ENCODE data around the gene KBTBD12.
A peak's percentile ranks its signal among the peaks of the same experiment; 100 is the strongest.
"Not testable (repeated sequence)": the region's sequence is repeated elsewhere in the genome, so short reads cannot be mapped to it uniquely, and the experiment has no call there.

KBTBD12 gene

DNA sequence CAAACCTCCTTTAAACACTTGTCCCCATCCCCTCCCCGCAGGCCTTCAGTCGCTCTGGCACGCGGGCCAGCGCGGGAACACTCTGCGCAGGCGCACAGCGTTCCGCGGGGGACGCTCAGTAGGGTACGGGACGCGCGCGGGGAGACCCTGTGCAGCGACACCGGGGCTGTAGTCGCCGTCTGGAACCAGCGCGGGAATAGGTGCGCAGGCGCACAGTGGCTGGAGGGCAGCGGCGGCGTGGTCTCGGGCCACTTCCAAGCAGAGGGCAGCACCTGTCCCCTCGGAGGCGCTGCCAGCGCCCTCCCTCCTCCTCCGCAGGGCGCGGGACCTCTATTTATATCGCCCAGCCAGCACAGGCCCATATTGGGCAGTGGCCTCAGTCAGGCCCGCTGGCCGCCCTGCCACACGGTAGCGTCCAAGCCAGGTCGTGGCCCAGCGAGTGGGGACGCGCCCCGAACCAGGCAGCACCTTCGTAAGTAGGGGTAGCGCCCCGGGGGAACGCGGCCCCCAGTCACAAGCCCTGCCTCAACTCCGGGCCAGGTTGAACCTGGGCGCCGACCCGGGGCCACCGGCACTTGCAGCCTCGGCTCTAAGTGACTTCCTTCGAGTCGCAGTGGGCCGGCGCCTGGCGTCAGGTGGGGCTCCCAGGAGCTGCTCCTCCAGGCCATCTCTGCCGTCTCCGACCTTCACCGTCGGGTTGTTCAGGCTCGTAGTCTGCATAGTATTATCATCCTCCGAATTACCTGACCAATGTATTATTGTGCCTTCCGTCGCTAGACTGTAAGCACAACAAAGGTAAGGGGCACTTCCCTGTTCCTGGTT is at the start of gene KBTBD12:
Gene KBTBD12, plus strand, starts transcription at position 118 of the 822 bp plus-strand sequence. CDS start 7,830 bp downstream, outside the sequence.
- no peak for DNase-seq (ENCODE audit: low read depth)

GRCh38 chr3:127865941-127866340 is 49.1 kb upstream of the KBTBD12 start:
- DNase-seq (ENCODE audit: low read depth), result no peak

GRCh38 chr3:127867412-127867811 is 47.6 kb upstream of the KBTBD12 start:
- DNase-seq (ENCODE audit: low read depth), result no peak

GRCh38 chr3:127867986-127868385 is 47.0 kb upstream of the KBTBD12 start:
- no peak for DNase-seq (ENCODE audit: low read depth)

- no peak for DNase-seq (ENCODE audit: low read depth)
Observed at GRCh38 chr3:127870156-127870555, 44.9 kb upstream of the KBTBD12 start.

- not testable (repeated sequence) for DNase-seq (ENCODE audit: low read depth)
Observed at GRCh38 chr3:127874097-127874496, 40.9 kb upstream of the KBTBD12 start.

DNA sequence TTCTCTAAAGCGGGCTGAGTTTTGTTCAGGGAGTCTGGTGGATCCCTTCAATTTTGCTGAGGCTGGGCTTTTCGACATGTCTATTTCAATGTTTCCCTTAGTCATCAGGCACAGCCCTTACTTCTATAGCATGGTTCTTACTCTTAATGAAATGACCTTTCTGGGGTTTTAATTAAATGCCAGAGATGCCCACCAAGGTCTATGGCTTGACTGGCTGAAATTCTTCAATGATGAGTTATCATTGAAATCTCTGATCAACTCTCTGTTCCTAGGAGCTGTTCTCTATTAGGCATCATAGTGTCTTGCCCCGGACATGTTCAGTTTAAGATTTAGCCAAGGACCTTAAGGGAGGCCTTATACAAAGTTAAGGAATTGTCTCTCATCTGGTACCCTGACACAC is 33.4 kb upstream of the KBTBD12 start:
- DNase-seq (ENCODE audit: low read depth), result no peak

GRCh38 chr3:127884041-127884440 is 31.0 kb upstream of the KBTBD12 start:
- DNase-seq (ENCODE audit: low read depth), result no peak

DNA sequence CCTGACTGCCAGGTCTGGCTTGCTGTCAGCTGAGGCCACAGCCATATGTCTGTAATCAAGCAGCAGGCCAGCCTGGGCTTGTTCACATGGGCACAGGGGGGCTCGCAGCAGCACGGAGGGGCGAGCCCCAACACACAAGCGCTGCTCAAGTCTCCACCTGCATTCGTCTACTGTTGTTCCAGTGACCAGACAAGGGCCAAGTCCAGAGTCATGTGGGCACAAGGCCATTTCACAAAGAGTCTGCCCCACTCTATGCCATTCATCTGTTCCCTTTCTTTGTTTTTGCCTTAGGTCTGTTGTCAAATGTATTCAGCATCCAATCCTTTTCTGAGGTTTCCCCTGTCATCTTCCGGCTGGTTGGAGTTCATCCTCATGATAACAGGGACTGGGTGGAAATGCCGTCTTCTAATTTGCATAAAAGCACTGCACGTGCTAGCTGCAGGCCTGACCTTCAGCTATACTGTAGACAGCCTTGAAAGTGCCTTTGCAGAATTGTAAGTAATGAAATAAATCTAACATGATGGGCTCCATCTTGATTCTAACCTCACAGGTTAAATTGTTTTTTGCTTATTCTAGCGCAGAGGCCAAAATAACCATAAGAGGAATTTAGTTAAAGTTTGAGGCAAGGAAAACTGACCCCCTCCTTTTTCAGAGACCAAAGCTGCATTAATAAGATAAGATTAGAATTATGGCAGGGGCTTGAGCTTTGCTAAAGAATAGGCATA is 28.6 kb upstream of the KBTBD12 start:
- no peak for DNase-seq (ENCODE audit: low read depth)

DNA sequence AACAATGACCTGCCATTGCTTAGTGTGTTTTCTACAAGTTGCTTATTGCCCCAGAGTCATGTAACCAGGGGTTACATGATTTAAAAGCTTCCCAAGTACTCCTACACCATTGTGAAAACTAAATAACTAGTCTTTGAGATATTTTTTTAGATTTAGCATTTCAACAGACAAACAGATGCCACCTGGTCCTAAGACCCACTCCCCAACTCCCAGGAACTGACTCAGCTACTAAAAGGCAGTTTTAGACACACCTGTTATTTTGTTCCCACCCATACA is 28.1 kb upstream of the KBTBD12 start:
- DNase-seq (ENCODE audit: low read depth), result no peak

GRCh38 chr3:127887321-127887720 is 27.7 kb upstream of the KBTBD12 start:
- DNase-seq (ENCODE audit: low read depth), result no peak

- no peak for DNase-seq (ENCODE audit: low read depth)
Observed at GRCh38 chr3:127888156-127888555, 26.9 kb upstream of the KBTBD12 start.

- no peak for DNase-seq (ENCODE audit: low read depth)
Observed at GRCh38 chr3:127888564-127889107, 26.4 kb upstream of the KBTBD12 start.

DNA sequence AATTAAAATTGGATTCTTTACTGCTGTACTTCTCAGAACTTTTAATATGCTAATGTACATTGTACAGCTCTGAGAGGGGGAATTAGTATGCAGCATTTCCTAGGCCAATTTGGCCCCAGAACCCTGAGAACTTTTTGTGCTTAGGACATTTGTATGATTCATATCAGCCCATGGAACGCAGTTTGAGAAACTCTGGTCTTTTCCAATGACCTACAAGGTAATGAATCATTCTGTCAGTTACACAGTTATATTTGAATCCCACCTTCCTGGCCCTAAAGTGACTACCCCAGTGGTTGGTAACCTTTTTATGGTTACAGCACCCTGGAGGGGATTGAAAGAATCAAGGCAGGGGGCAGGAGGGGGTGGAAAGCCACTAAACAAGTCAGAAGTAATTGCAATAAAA is 25.6 kb upstream of the KBTBD12 start:
- peak; percentile 18 for DNase-seq (ENCODE audit: low read depth)

- DNase-seq (ENCODE audit: low read depth), result no peak
Observed at GRCh38 chr3:127889976-127890650, 24.9 kb upstream of the KBTBD12 start.

DNA sequence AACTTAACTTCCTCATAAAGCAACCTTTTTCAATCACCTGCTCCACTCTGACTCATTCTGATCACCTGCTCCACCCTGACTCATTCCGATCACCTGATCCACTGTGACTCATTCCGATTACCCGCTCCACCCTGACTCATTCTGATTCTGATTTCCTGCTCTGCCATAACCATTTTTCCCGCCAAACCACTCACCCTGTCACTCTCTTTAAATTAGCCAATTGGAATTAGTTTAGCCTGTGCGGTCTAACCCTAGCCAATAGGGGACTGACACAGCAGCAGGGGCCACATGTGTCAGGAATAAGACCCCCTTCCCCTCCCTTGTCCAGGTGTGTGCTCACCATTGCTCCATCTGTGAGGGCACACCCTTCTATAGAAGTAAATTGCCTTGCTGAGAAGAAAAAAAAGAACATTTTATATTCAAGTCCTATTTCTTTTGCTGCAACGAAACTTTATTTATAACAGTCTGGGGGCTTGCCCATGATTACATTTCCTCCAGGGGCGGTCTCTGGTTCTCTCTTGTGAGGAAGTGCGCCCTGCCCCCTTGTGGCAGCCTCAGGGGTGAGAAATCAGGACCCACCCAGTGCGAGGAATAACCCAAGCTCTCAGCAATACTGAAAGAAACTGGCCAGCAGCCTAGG is 24.3 kb upstream of the KBTBD12 start:
- not testable (repeated sequence) for DNase-seq (ENCODE audit: low read depth)

DNA sequence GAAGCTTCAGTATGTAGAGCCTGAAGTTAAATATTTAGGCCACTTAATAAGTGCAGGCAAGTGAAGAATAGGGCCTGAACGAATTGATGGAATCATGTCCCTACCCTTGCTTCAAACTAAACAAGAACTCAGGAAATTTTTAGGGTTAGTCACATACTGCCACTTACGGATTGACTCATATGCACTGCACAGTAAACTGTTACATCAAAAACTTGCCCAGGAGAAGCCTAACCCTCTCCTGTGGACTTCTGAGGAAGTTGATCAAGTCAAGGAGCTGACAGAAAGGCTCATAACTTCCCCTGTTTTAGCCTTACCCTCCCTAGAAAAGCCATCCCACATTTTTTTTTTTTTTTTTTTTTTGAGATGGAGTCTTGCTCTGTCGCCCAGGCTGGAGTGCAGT is 20.6 kb upstream of the KBTBD12 start:
- no peak for DNase-seq (ENCODE audit: low read depth)

DNA sequence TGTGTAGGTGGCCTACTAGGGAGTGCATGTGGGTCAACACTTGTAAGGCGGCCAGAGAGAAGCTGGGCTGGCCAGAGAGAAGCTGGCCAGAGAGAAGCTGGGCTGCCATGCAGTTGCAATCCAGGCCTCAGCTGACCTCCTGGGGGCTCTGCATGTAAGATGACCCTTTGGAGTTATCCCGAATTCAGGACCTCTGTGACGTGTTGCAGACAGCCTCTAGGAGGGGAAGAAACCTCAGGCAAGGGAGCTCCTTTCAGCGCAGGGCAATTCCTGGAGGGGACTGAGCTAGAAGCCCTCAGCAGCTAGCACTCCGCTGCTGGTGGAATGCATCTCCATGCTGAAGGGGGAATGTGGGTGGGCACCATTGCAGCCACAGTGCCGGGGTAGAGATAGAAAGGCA is 15.8 kb upstream of the KBTBD12 start:
- DNase-seq (ENCODE audit: low read depth), result no peak

- no peak for DNase-seq (ENCODE audit: low read depth)
Observed at GRCh38 chr3:127899766-127900165, 15.3 kb upstream of the KBTBD12 start.

- no peak for DNase-seq (ENCODE audit: low read depth)
Observed at GRCh38 chr3:127900536-127900935, 14.5 kb upstream of the KBTBD12 start.

- no peak for DNase-seq (ENCODE audit: low read depth)
Observed at GRCh38 chr3:127902486-127902885, 12.5 kb upstream of the KBTBD12 start.

All from fibroblast of the conjunctiva (primary cell).